Neutrophil (primary cell): ENCODE results near the gene ATXN1.
A peak's percentile ranks its signal among the peaks of the same experiment; 100 is the strongest.

Experiments used
- H3K27ac ChIP-seq: fragments of 200-600 bp; sonication (generic); 2 replicates; pipeline ENCODE4 v1.5.1; 2016; ENCODE audit warnings: mild to moderate bottlenecking, moderate library complexity
- H3K27me3 ChIP-seq: fragments of 200-600 bp; sonication (generic); 2 replicates; pipeline ENCODE4 v1.6.0; 2016; ENCODE audit warnings: mild to moderate bottlenecking
- H3K36me3 ChIP-seq: fragments of 200-600 bp; sonication (generic); 2 replicates; pipeline ENCODE4 v1.5.1; 2017
- H3K4me1 ChIP-seq, 2 experiments: fragments of 200-600 bp in 1 of 2; sonication (generic) in 1 of 2; 1 replicate in 1 of 2; 2 replicates in 1 of 2; pipeline versions ENCODE4 v1.5.1 to v1.6.1; 2013 to 2016; ENCODE audit warnings: low read depth in 1 of 2, low read length in 1 of 2, mild to moderate bottlenecking in 1 of 2, moderate library complexity in 1 of 2; ENCODE audit not compliant: control insufficient read depth in 1 of 2, insufficient read depth in 1 of 2
- H3K4me3 ChIP-seq, 2 experiments: fragments of 200-600 bp in 1 of 2; sonication (generic) in 1 of 2; 1 replicate in 1 of 2; 2 replicates in 1 of 2; pipeline ENCODE4 v1.5.1; 2013 to 2016; ENCODE audit warnings: low read depth in 1 of 2, low read length in 1 of 2, mild to moderate bottlenecking in 1 of 2, moderate library complexity in 1 of 2
- H3K9me3 ChIP-seq: fragments of 200-600 bp; sonication (generic); 2 replicates; pipeline ENCODE4 v1.5.1; 2016
- CTCF ChIP-seq: fragments of 200-600 bp; sonication (generic); IDR thresholded peaks from 2 replicates; pipeline ENCODE4 v1.5.1; 2016; ENCODE audit warnings: antibody characterized with exemption

ATXN1 gene

GRCh38 chr6:16488813-16489212 is 272.4 kb downstream of the ATXN1 start:
- Histone ChIP-seq H3K27ac (peak overlapping the region; percentile 39), H3K4me3 (no peak overlapping the region), H3K36me3 (peaks cover 16% of the 10 kb centered on the region), H3K4me1 (peaks cover 15 to 25% of the 10 kb centered on the region in 2 experiments), H3K9me3 (no peaks in the 10 kb centered on the region), H3K27me3 (no peaks in the 10 kb centered on the region)
- TF ChIP-seq CTCF: no peak

DNA sequence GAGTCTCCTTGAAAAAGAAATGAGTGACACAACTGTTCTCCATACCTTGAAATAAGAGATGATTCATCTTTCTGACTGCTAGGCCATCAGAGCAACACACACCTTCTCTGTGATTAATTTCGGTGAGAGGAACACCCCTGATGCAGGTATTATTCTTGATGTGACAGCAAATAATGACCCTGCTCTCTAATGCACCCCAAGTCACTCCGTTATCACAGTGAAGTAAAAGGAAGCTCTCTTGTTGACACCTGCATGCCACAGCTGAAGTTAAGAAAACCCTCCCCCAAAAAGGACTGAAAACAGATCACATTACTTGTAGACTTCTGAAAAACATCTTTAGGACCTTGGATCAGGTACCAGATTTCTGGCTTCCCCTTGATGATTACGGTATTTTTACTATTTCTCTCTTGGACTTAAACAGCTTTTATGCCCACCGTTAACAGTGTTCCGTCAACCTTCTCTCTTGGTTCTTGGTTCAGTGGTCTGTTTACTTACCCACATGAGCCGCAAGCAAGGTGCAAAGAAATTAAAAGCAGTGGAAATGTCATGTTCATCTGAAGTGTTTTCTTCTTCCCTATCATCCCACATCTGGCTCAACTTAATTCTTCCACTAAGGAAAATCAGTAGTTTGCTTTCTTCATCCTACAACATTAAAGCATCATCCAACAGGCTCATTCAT is 273.1 kb downstream of the ATXN1 start:
- peaks cover 15 to 25% of the 10 kb centered on the region in 2 experiments for H3K4me1 ChIP-seq

DNA sequence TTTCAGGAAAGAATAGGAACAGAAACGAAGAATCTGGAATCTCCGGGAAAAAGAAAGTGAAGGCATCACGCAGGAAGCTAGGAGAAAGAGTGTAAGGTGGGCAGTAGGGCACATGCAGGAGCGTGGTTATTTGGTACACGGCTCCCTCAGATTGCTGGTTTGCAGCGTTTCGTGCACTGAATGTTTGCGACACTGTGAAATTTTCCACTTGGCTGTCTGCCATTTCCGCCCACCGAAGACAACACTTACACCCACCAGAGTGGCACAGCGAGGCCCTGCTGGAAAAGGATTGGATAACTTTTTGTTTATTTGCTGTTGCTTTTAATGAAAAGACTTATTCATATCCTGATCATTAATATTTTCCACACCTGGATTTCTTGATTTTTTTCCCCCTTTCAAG is 274.6 kb downstream of the ATXN1 start:
- Histone ChIP-seq H3K27ac (no peak overlapping the region), H3K27me3 (no peaks in the 10 kb centered on the region), H3K4me3 (no peak overlapping the region), H3K4me1 (peaks cover 15 to 20% of the 10 kb centered on the region in 2 experiments), H3K36me3 (peaks cover 20% of the 10 kb centered on the region), H3K9me3 (no peaks in the 10 kb centered on the region)
- no peak for TF ChIP-seq CTCF

More for the DNA sequence above, 273.1 kb downstream of the ATXN1 start:
- H3K36me3 ChIP-seq: peaks cover 17% of the 10 kb centered on the region
- no peak for TF ChIP-seq CTCF
- peak overlapping the region; percentile 39 for H3K27ac ChIP-seq
- no peaks in the 10 kb centered on the region for H3K9me3 ChIP-seq
- H3K27me3 ChIP-seq: no peaks in the 10 kb centered on the region
- H3K4me3 ChIP-seq: no peak overlapping the region

GRCh38 chr6:16483315-16483875 is 277.9 kb downstream of the ATXN1 start:
- Histone ChIP-seq H3K27ac (no peak overlapping the region), H3K4me1 (peaks cover 3 to 7% of the 10 kb centered on the region in 2 experiments), H3K4me3 (no peak overlapping the region), H3K9me3 (no peaks in the 10 kb centered on the region), H3K27me3 (no peaks in the 10 kb centered on the region), H3K36me3 (peaks cover 27% of the 10 kb centered on the region)
- TF ChIP-seq CTCF: no peak

- H3K9me3 ChIP-seq: no peaks in the 10 kb centered on the region
- peaks cover 0 to under 1% of the 10 kb centered on the region in 2 experiments for H3K4me1 ChIP-seq
- TF ChIP-seq CTCF: no peak
- no peaks in the 10 kb centered on the region for H3K27me3 ChIP-seq
- H3K27ac ChIP-seq: no peak overlapping the region
- H3K36me3 ChIP-seq: peaks cover 30% of the 10 kb centered on the region
- H3K4me3 ChIP-seq: no peak overlapping the region
These were observed 278.5 kb downstream of the ATXN1 start for GRCh38 chr6:16482702-16483314.
